Caco-2 (cell line): ENCODE results near the gene IQCK. TPM values are rescaled to one million over a fixed set of nuclear protein-coding genes. Genes with fewer than 3 reads are reported as not detected.

Source experiments
- BruUV-seq: library from RNA; stranded (reverse); fragments of 400-500 nt; replicated peaks from 2 replicates; lab custom pipeline; 2021; lab: Mats Ljungman, UMichigan
- CTCF ChIA-PET: fragments of 300-600 bp; sonication (Branson Sonifier 250); formaldehyde crosslinking; loops from one replicate; lab custom pipeline; 2022; ENCODE audit warnings: antibody characterized with exemption; lab: Charles Lee
- POLR2A ChIA-PET: fragments of 300-600 bp; sonication (Branson Sonifier 250); formaldehyde crosslinking; loops from one replicate; lab custom pipeline; 2022; ENCODE audit warnings: antibody characterized with exemption; lab: Charles Lee
- DNase-seq, 2 experiments: peaks; one replicate each; pipeline versions ENCODE4 v3.0.0 to v3.0.0-alpha.2; 2020 to 2022
- H3K27me3 ChIP-seq: replicated peaks from 2 replicates; pipeline ENCODE4 v1.6.0; 2011; ENCODE audit warnings: low read length; ENCODE audit not compliant: control insufficient read depth, insufficient read depth
- H3K36me3 ChIP-seq: 2 replicates; pipeline ENCODE4 v1.5.1; 2011; ENCODE audit warnings: low read length; ENCODE audit not compliant: control insufficient read depth, insufficient read depth
- H3K4me1 ChIP-seq: fragments of 250-450 bp; sonication (Bioruptor Pico); 2 replicates; pipeline ENCODE4 v1.5.1; 2020; ENCODE audit warnings: mild to moderate bottlenecking
- H3K4me3 ChIP-seq: 2 replicates; pipeline ENCODE4 v1.5.1; 2011; ENCODE audit warnings: low read depth, mild to moderate bottlenecking, control low read depth, low read length
- H3K9me3 ChIP-seq: fragments of 250-450 bp; sonication (Bioruptor Pico); 2 replicates; pipeline ENCODE4 v1.5.1; 2020; ENCODE audit warnings: mild to moderate bottlenecking, moderate library complexity
- H3K27ac Mint-ChIP-seq: one replicate; pipeline ENCODE4 v1.8.0; 2022; ENCODE audit warnings: mixed read lengths; ENCODE audit not compliant: unreplicated experiment
- H3K27me3 Mint-ChIP-seq: one replicate; pipeline ENCODE4 v1.8.0; 2022; ENCODE audit warnings: mixed read lengths; ENCODE audit not compliant: insufficient read depth, unreplicated experiment
- H3K36me3 Mint-ChIP-seq: one replicate; pipeline ENCODE4 v1.8.0; 2022; ENCODE audit warnings: mild to moderate bottlenecking, mixed read lengths; ENCODE audit not compliant: insufficient read depth, unreplicated experiment
- H3K4me1 Mint-ChIP-seq: one replicate; pipeline ENCODE4 v1.8.0; 2022; ENCODE audit warnings: low read depth, mixed read lengths; ENCODE audit not compliant: unreplicated experiment
- H3K4me3 Mint-ChIP-seq: one replicate; pipeline ENCODE4 v1.8.0; 2022; ENCODE audit warnings: mild to moderate bottlenecking, moderate library complexity, mixed read lengths; ENCODE audit not compliant: unreplicated experiment
- H3K9me3 Mint-ChIP-seq: one replicate; pipeline ENCODE4 v1.8.0; 2022; ENCODE audit warnings: mixed read lengths; ENCODE audit not compliant: unreplicated experiment
- CTCF ChIP-seq, 2 experiments: fragments of 200-600 bp in 1 of 2; IDR thresholded peaks; 1 replicate in 1 of 2; 2 replicates in 1 of 2; pipeline versions ENCODE4 v1.5.1 to v1.8.0; 2011 to 2022; ENCODE audit warnings: antibody characterized with exemption in 1 of 2, control low read depth in 1 of 2, inconsistent platforms in 1 of 2, low read depth in 1 of 2, low read length in 1 of 2, mild to moderate bottlenecking in 1 of 2, moderate library complexity in 1 of 2; ENCODE audit not compliant: insufficient read depth in 1 of 2, severe bottlenecking in 1 of 2, unreplicated experiment in 1 of 2
- intact Hi-C: fragments of 100-400 bp; cut with micrococcal nuclease; formaldehyde crosslinking; loops from one replicate; pipeline ENCODE4 v1.10.0; 2022; ENCODE audit not compliant: unreplicated experiment
- total RNA-seq: library from RNA; stranded (reverse); gene quantifications from 2 replicates; pipeline ENCODE4 v1.2.3, GENCODE V29; 2022

IQCK gene
- total RNA-seq, 1 experiment from 2014 or later = 2.0 TPM

- Histone ChIP-seq H3K4me3 (no peak overlapping the region), H3K9me3 (no peaks in the 10 kb centered on the region), H3K4me1 (no peaks in the 10 kb centered on the region), H3K36me3 (no peaks in the 10 kb centered on the region), H3K27me3 (no peaks in the 10 kb centered on the region)
- intact Hi-C loops = no loop called here
- Mint-ChIP-seq H3K9me3 (no peaks in the 10 kb centered on the region), H3K4me1 (no peaks in the 10 kb centered on the region), H3K36me3 (no peaks in the 10 kb centered on the region), H3K27me3 (no peaks in the 10 kb centered on the region), H3K27ac (no peak overlapping the region), H3K4me3 (no peak overlapping the region)
- no peak for DNase-seq
- BruUV-seq = no TSS peak
- CTCF ChIA-PET = no interaction called here
- POLR2A ChIA-PET = no interaction called here
- no peak for TF ChIP-seq CTCF (IDR thresholded peaks at IDR 0.05; ENCODE audit: insufficient read depth in 1 of 2, low read depth in 1 of 2, low read length in 1 of 2, severe bottlenecking in 1 of 2, unreplicated experiment in 1 of 2)
Observed at GRCh38 chr16:19830902-19831560, 113.0 kb downstream of the IQCK start.

DNA sequence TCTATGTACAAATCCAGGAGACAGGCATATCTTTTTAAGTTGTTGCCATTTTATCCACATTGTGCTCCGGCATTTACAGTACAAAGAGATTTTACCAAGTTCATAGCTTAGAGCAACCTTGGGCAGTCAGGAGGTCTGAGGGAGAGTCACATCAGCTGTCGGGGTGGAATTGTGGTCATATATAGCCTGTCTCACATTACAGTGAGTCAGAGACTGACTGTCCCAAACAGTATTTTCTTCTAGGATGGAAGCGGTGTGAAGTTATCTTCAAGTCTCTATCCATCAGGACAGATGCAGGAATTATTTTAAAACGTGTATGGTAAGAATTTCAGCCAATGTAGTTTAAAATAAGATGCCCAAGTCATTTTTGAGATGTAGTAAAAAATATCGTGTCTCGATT, 113.6 kb downstream of the IQCK start:
- H3K4me3 Mint-ChIP-seq = no peak overlapping the region
- CTCF ChIA-PET = no interaction called here
- TF ChIP-seq CTCF (IDR thresholded peaks at IDR 0.05; ENCODE audit: insufficient read depth in 1 of 2, low read depth in 1 of 2, low read length in 1 of 2, severe bottlenecking in 1 of 2, unreplicated experiment in 1 of 2) = no peak
- no peak overlapping the region for H3K27ac Mint-ChIP-seq
- no peaks in the 10 kb centered on the region for H3K9me3 Mint-ChIP-seq
- intact Hi-C loops = no loop called here
- Histone ChIP-seq H3K4me3 (no peak overlapping the region), H3K27me3 (no peaks in the 10 kb centered on the region), H3K36me3 (no peaks in the 10 kb centered on the region), H3K9me3 (no peaks in the 10 kb centered on the region), H3K4me1 (no peaks in the 10 kb centered on the region)
- DNase-seq = no peak
- POLR2A ChIA-PET = no interaction called here
- no peaks in the 10 kb centered on the region for H3K4me1 Mint-ChIP-seq
- H3K27me3 Mint-ChIP-seq = no peaks in the 10 kb centered on the region
- no TSS peak for BruUV-seq
- H3K36me3 Mint-ChIP-seq = no peaks in the 10 kb centered on the region

DNA sequence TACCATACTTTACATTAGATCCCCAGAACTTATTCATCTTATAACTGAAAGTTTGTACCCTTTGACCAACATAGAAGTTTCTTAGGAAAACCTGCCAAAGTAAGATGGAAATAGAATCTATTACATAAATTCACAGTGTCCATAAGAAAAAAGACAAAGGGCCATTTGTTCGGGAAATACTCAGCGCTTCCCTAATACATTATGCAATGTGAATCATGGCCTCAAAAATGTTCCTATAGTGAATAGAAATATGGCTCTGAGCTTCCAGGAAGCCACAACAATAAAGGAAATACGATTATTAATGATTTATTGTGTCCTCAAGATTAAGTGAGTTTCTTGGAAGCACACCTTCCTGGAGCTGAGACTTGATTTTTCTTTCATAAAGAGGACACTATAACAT, 115.1 kb downstream of the IQCK start:
- no peaks in the 10 kb centered on the region for H3K36me3 ChIP-seq
- H3K4me1 ChIP-seq = no peaks in the 10 kb centered on the region
- no peaks in the 10 kb centered on the region for H3K9me3 Mint-ChIP-seq
- BruUV-seq = no TSS peak
- H3K27ac Mint-ChIP-seq = no peak overlapping the region
- no peaks in the 10 kb centered on the region for H3K9me3 ChIP-seq
- H3K36me3 Mint-ChIP-seq = no peaks in the 10 kb centered on the region
- intact Hi-C loops = no loop called here
- TF ChIP-seq CTCF (IDR thresholded peaks at IDR 0.05; ENCODE audit: insufficient read depth in 1 of 2, low read depth in 1 of 2, low read length in 1 of 2, severe bottlenecking in 1 of 2, unreplicated experiment in 1 of 2) = no peak
- H3K27me3 Mint-ChIP-seq = no peaks in the 10 kb centered on the region
- H3K4me1 Mint-ChIP-seq = no peaks in the 10 kb centered on the region
- H3K4me3 ChIP-seq = no peak overlapping the region
- no peaks in the 10 kb centered on the region for H3K27me3 ChIP-seq
- POLR2A ChIA-PET = no interaction called here
- CTCF ChIA-PET = no interaction called here
- no peak for DNase-seq
- H3K4me3 Mint-ChIP-seq = no peak overlapping the region
